ENCODE results near the gene DPM2.

Gene DPM2

GRCh38 chr9:127968700-127969383, 31.2 kb upstream of the DPM2 start:
- H3K27ac ChIP-seq (replicated peaks), result no peak overlapping the region
- no peaks in the 10 kb centered on the region for H3K27me3 ChIP-seq (ENCODE audit: insufficient read depth, poor library complexity, severe bottlenecking)
- TF ChIP-seq GABPA (IDR thresholded peaks at IDR 0.05; ENCODE audit: low read depth) (no peak), CTCF (IDR thresholded peaks at IDR 0.05; ENCODE audit: insufficient read depth, low read length) (no peak), REST (IDR thresholded peaks at IDR 0.05; ENCODE audit: insufficient replicate concordance, low read depth) (no peak), POLR2AphosphoS5 (IDR thresholded peaks at IDR 0.05; ENCODE audit: low read depth) (no peak), SPI1 (IDR thresholded peaks at IDR 0.05; ENCODE audit: borderline replicate concordance, low read depth) (no peak)
- H3K4me3 ChIP-seq (replicated peaks; ENCODE audit: insufficient read depth, low read length), result no peak overlapping the region
- no peak for DNase-seq (ENCODE audit: low read depth in 1 of 2, low spot score in 1 of 2)

GRCh38 chr9:127968042-127968441, 30.4 kb upstream of the DPM2 start:
- Histone ChIP-seq H3K27ac (replicated peaks) (no peak overlapping the region), H3K27me3 (ENCODE audit: insufficient read depth, poor library complexity, severe bottlenecking) (no peaks in the 10 kb centered on the region), H3K4me3 (replicated peaks; ENCODE audit: insufficient read depth, low read length) (no peak overlapping the region)
- no peak for TF ChIP-seq REST (IDR thresholded peaks at IDR 0.05; ENCODE audit: insufficient replicate concordance, low read depth)
- no peak for TF ChIP-seq POLR2AphosphoS5 (IDR thresholded peaks at IDR 0.05; ENCODE audit: low read depth)
- TF ChIP-seq SPI1 (IDR thresholded peaks at IDR 0.05; ENCODE audit: borderline replicate concordance, low read depth), result no peak
- no peak for TF ChIP-seq GABPA (IDR thresholded peaks at IDR 0.05; ENCODE audit: low read depth)
- no peak for DNase-seq (ENCODE audit: low read depth in 1 of 2, low spot score in 1 of 2)

- Histone ChIP-seq H3K27me3 (ENCODE audit: insufficient read depth, poor library complexity, severe bottlenecking) (no peaks in the 10 kb centered on the region), H3K27ac (replicated peaks) (no peak overlapping the region), H3K4me3 (replicated peaks; ENCODE audit: insufficient read depth, low read length) (no peak overlapping the region)
- no peak for DNase-seq (ENCODE audit: low read depth in 1 of 2, low spot score in 1 of 2)
- no peak for TF ChIP-seq GABPA (IDR thresholded peaks at IDR 0.05; ENCODE audit: low read depth)
- TF ChIP-seq SPI1 (IDR thresholded peaks at IDR 0.05; ENCODE audit: borderline replicate concordance, low read depth), result no peak
- no peak for TF ChIP-seq POLR2AphosphoS5 (IDR thresholded peaks at IDR 0.05; ENCODE audit: low read depth)
- TF ChIP-seq REST (IDR thresholded peaks at IDR 0.05; ENCODE audit: insufficient replicate concordance, low read depth), result no peak
- no peak for TF ChIP-seq CTCF (IDR thresholded peaks at IDR 0.05; ENCODE audit: insufficient read depth, low read length)
Observed at GRCh38 chr9:127967151-127967809, 29.6 kb upstream of the DPM2 start.
